SK-N-SH (cell line): ENCODE data around the gene MOK. TPM values are rescaled to one million over a fixed set of nuclear protein-coding genes. Genes with fewer than 3 reads are reported as not detected.

Source experiments
- CTCF ChIA-PET: fragments of 300-600, 350-600 bp; formaldehyde crosslinking; extraction: SDS; loops from one replicate; lab custom pipeline; 2021; lab: Yijun Ruan, JAX
- POLR2A ChIA-PET: fragments of 350-600 bp; sonication (Branson Sonifier 250); formaldehyde crosslinking; extraction: SDS; loops from one replicate; lab custom pipeline; 2020; ENCODE audit warnings: antibody characterized with exemption, inconsistent platforms; lab: Yijun Ruan, JAX
- DNase-seq: peaks from one replicate; pipeline ENCODE4 v3.0.0; 2012
- H2AFZ ChIP-seq: fragments of 200-600 bp; sonication (generic); 2 replicates; pipeline ENCODE4 v1.8.1; 2016; ENCODE audit warnings: antibody characterized with exemption, mild to moderate bottlenecking, low read depth
- H3F3A ChIP-seq: fragments of 200-600 bp; sonication (generic); replicated peaks from 2 replicates; pipeline ENCODE3; 2016; ENCODE audit warnings: antibody characterized with exemption, mild to moderate bottlenecking; ENCODE audit not compliant: insufficient read depth
- H3K27ac ChIP-seq, 2 experiments: fragments of 200-500 bp in 1 of 2; fragments of 200-600 bp in 1 of 2; sonication (Bioruptor generic) in 1 of 2; sonication (generic), shearing (Covaris generic) in 1 of 2; 2 replicates each; pipeline versions ENCODE4 v1.5.1 to v1.6.1; 2014 to 2016; ENCODE audit warnings: low read depth in 2 of 2, inconsistent platforms in 1 of 2, low read length in 1 of 2, mild to moderate bottlenecking in 1 of 2, mixed read lengths in 1 of 2
- H3K27me3 ChIP-seq: fragments of 200-600 bp; sonication (generic), shearing (Covaris generic); 2 replicates; pipeline ENCODE4 v1.6.1; 2016; ENCODE audit warnings: mixed run types; ENCODE audit not compliant: insufficient read depth
- H3K36me3 ChIP-seq, 2 experiments: fragments of 200-500 bp in 1 of 2; fragments of 200-600 bp in 1 of 2; sonication (Bioruptor generic) in 1 of 2; sonication (generic) in 1 of 2; replicated peaks in 1 of 2; 2 replicates each; pipeline versions ENCODE3 to v1.5.1; 2014 to 2016; ENCODE audit warnings: low read length in 1 of 2, mild to moderate bottlenecking in 1 of 2; ENCODE audit not compliant: insufficient read depth in 2 of 2, control insufficient read depth in 1 of 2
- H3K4me1 ChIP-seq, 2 experiments: fragments of 200-500 bp in 1 of 2; fragments of 200-600 bp in 1 of 2; sonication (Bioruptor generic) in 1 of 2; sonication (generic), shearing (Covaris generic) in 1 of 2; 2 replicates each; pipeline versions ENCODE4 v1.5.1 to v1.6.1; 2014 to 2016; ENCODE audit warnings: low read depth in 1 of 2, low read length in 1 of 2, mixed run types in 1 of 2; ENCODE audit not compliant: insufficient read depth in 2 of 2, control insufficient read depth in 1 of 2
- H3K4me2 ChIP-seq: fragments of 200-600 bp; sonication (generic), shearing (Covaris generic); 2 replicates; pipeline ENCODE4 v1.6.1; 2017; ENCODE audit warnings: mixed run types
- H3K4me3 ChIP-seq, 2 experiments: fragments of 200-500 bp in 1 of 2; fragments of 200-600 bp in 1 of 2; sonication (Bioruptor generic) in 1 of 2; sonication (generic), shearing (Covaris generic) in 1 of 2; 2 replicates each; pipeline versions ENCODE4 v1.5.1 to v1.8.1; 2014 to 2016; ENCODE audit warnings: low read depth in 2 of 2, inconsistent platforms in 1 of 2, low read length in 1 of 2, mild to moderate bottlenecking in 1 of 2, mixed read lengths in 1 of 2, moderate library complexity in 1 of 2
- H3K79me2 ChIP-seq: fragments of 200-600 bp; sonication (generic); 2 replicates; pipeline ENCODE4 v1.8.1; 2017; ENCODE audit warnings: mild to moderate bottlenecking; ENCODE audit not compliant: insufficient read depth
- H3K9ac ChIP-seq: fragments of 200-600 bp; sonication (generic); 2 replicates; pipeline ENCODE4 v1.6.1; 2017; ENCODE audit warnings: mixed run types
- H3K9me2 ChIP-seq: fragments of 200-600 bp; sonication (generic); 2 replicates; pipeline ENCODE4 v1.6.1; 2017; ENCODE audit warnings: mixed run types
- H3K9me3 ChIP-seq: fragments of 200-600 bp; sonication (generic); 2 replicates; pipeline ENCODE4 v1.6.1; 2017; ENCODE audit warnings: mixed run types, mild to moderate bottlenecking, moderate library complexity
- H4K20me1 ChIP-seq: fragments of 200-600 bp; sonication (generic); 2 replicates; pipeline ENCODE4 v1.6.1; 2017; ENCODE audit warnings: mild to moderate bottlenecking, mixed run types; ENCODE audit not compliant: insufficient read depth
- CHD2 ChIP-seq: fragments of 150-350 bp; IDR thresholded peaks from 2 replicates; pipeline ENCODE4 v1.6.1; 2018; ENCODE audit warnings: low read length; ENCODE audit not compliant: partially characterized antibody
- CTCF ChIP-seq: fragments of 200-600 bp; sonication (generic); IDR thresholded peaks from 2 replicates; pipeline ENCODE4 v1.6.1; 2017; ENCODE audit warnings: antibody characterized with exemption, mild to moderate bottlenecking, moderate library complexity
- EP300 ChIP-seq, 2 experiments: IDR thresholded peaks; 2 replicates each; pipeline versions ENCODE4 v1.4.0 to v1.6.1; 2012; ENCODE audit warnings: borderline replicate concordance in 1 of 2, low read depth in 1 of 2, low read length in 1 of 2
- FOSL2 ChIP-seq: IDR thresholded peaks from 2 replicates; pipeline ENCODE4 v1.4.0; 2012; ENCODE audit warnings: low read depth, mild to moderate bottlenecking, moderate library complexity, borderline replicate concordance
- FOXJ3 ChIP-seq: sonication (generic); formaldehyde crosslinking; IDR thresholded peaks from 2 replicates; pipeline ENCODE4 v1.5.1; 2020; ENCODE audit warnings: mild to moderate bottlenecking, missing genetic modification reagents
- FOXM1 ChIP-seq: IDR thresholded peaks from 2 replicates; pipeline ENCODE4 v1.4.0; 2012; ENCODE audit warnings: low read depth, mild to moderate bottlenecking
- GABPA ChIP-seq: IDR thresholded peaks from 2 replicates; pipeline ENCODE4 v1.4.0; 2012; ENCODE audit warnings: low read depth, mild to moderate bottlenecking
- GATA2 ChIP-seq: sonication (generic); formaldehyde crosslinking; IDR thresholded peaks from 2 replicates; pipeline ENCODE4 v1.5.0; 2020; ENCODE audit warnings: mild to moderate bottlenecking, missing genetic modification reagents
- IRF3 ChIP-seq: fragments of 150-350 bp; IDR thresholded peaks from 2 replicates; pipeline ENCODE4 v1.6.1; 2016; ENCODE audit warnings: mild to moderate bottlenecking, low read depth, low read length
- MEF2A ChIP-seq: IDR thresholded peaks from 2 replicates; pipeline ENCODE4 v1.4.0; 2012; ENCODE audit warnings: low read depth, borderline replicate concordance
- MXI1 ChIP-seq: IDR thresholded peaks from 2 replicates; pipeline ENCODE4 v1.6.1; 2012; ENCODE audit warnings: mild to moderate bottlenecking, low read depth, low read length, improper control_type of control experiment
- PBX3 ChIP-seq: IDR thresholded peaks from 2 replicates; pipeline ENCODE4; 2012
- POLR2AphosphoS5 ChIP-seq: IDR thresholded peaks from 2 replicates; pipeline ENCODE4 v1.6.1; 2012; ENCODE audit warnings: low read depth, low read length
- REST ChIP-seq: IDR thresholded peaks from 2 replicates; pipeline ENCODE4 v1.6.1; 2012; ENCODE audit warnings: mild to moderate bottlenecking, low read depth, low read length, moderate library complexity
- RXRA ChIP-seq: IDR thresholded peaks from 2 replicates; pipeline ENCODE4 v1.4.0; 2012; ENCODE audit warnings: low read depth, mild to moderate bottlenecking, borderline replicate concordance
- TAF1 ChIP-seq: IDR thresholded peaks from 2 replicates; pipeline ENCODE4 v1.6.1; 2012; ENCODE audit warnings: low read depth, mild to moderate bottlenecking, low read length, moderate library complexity, borderline replicate concordance
- TCF12 ChIP-seq: IDR thresholded peaks from 2 replicates; pipeline ENCODE4 v1.4.0; 2012
- TEAD4 ChIP-seq: IDR thresholded peaks from 2 replicates; pipeline ENCODE4 v1.4.0; 2012; ENCODE audit warnings: mild to moderate bottlenecking, borderline replicate concordance; ENCODE audit not compliant: insufficient read depth
- USF1 ChIP-seq: IDR thresholded peaks from 2 replicates; pipeline ENCODE4 v1.4.0; 2012; ENCODE audit warnings: low read depth, borderline replicate concordance
- YY1 ChIP-seq: IDR thresholded peaks from 2 replicates; pipeline ENCODE4 v1.4.0; 2012; ENCODE audit warnings: low read depth, mild to moderate bottlenecking
- WGBS: methylation state at CpG from one replicate; pipeline ENCODE4 v1.1.6; 2017; ENCODE audit warnings: low lambda C conversion rate; 5-methylcytosine and 5-hydroxymethylcytosine counted together
- polyA plus RNA-seq, 3 experiments: library from polyadenylated mRNA; depleted of rRNA; stranded (reverse); fragments of >200 nt; gene quantifications; 2 replicates each; pipeline ENCODE4 v1.2.3, GENCODE V29; 2012

Gene MOK
- polyA plus RNA-seq, 1 of the 3 experiments (the other 2 are of a cell fraction) = 13.3 TPM

GRCh38 chr14:102223682-102224081, 81.3 kb downstream of the MOK start:
- H3K9me2 ChIP-seq = no peaks in the 10 kb centered on the region
- H3K4me3 ChIP-seq = no peak overlapping the region
- no peak for TF ChIP-seq GATA2 (CRISPR knock-in tag)
- H3K79me2 ChIP-seq = 0 out of 2 replicates have a peak, but pooled peaks cover 5% of the 10 kb centered on the region
- no peaks in the 10 kb centered on the region for H4K20me1 ChIP-seq
- H3K9me3 ChIP-seq = no peaks in the 10 kb centered on the region
- no peak overlapping the region for H3K9ac ChIP-seq
- CTCF ChIA-PET = interaction anchor here (0.9 to 1.5 kb wide), 3 partner anchors 8 to 127 kb away, joined by 3 to 5 read pairs (median 4); no protein-coding TSS in a partner anchor
- peaks cover 4% of the 10 kb centered on the region for H3F3A ChIP-seq
- no peak for DNase-seq
- H3K27ac ChIP-seq = no peak overlapping the region
- H3K4me1 ChIP-seq = peaks cover 5 to 9% of the 10 kb centered on the region in 2 experiments; a peak in 2 of 4 replicates
- 94% methylated on average over 6 of the region's 6 CpGs for WGBS
- H3K4me2 ChIP-seq = no peak overlapping the region
- no peaks in the 10 kb centered on the region for H3K27me3 ChIP-seq
- no peak overlapping the region for H2AFZ ChIP-seq
- POLR2A ChIA-PET = interaction anchor here (1.1 kb wide), 1 partner anchor 27 kb away, joined by 3 read pairs; no protein-coding TSS in a partner anchor
- H3K36me3 ChIP-seq = peaks cover 0 to 10% of the 10 kb centered on the region in 2 experiments

- no peak overlapping the region for H2AFZ ChIP-seq
- H3K36me3 ChIP-seq = peaks cover 0 to 10% of the 10 kb centered on the region in 2 experiments
- no peaks in the 10 kb centered on the region for H3K27me3 ChIP-seq
- 98% methylated on average over 28 of the region's 28 CpGs for WGBS
- DNase-seq = no peak
- no peak overlapping the region for H3K4me3 ChIP-seq
- H3K9ac ChIP-seq = no peak overlapping the region
- no peak overlapping the region for H3K4me2 ChIP-seq
- 0 out of 2 replicates have a peak, but pooled peaks cover 5% of the 10 kb centered on the region for H3K79me2 ChIP-seq
- POLR2A ChIA-PET = no interaction called here
- peaks cover 5 to 17% of the 10 kb centered on the region in 2 experiments; a peak in 2 of 4 replicates for H3K4me1 ChIP-seq
- no peaks in the 10 kb centered on the region for H4K20me1 ChIP-seq
- H3K27ac ChIP-seq = no peak overlapping the region; a peak in 1 of 4 replicates
- H3K9me2 ChIP-seq = no peaks in the 10 kb centered on the region
- CTCF ChIA-PET = interaction anchor here (1.5 to 2.5 kb wide), 2 partner anchors 92 to 126 kb away, joined by 4 to 12 read pairs; no protein-coding TSS in a partner anchor
- H3F3A ChIP-seq = peaks cover 4% of the 10 kb centered on the region
- no peaks in the 10 kb centered on the region for H3K9me3 ChIP-seq
- TF ChIP-seq TAF1 (no peak), TCF12 (no peak), CTCF (no peak), CHD2 (no peak), YY1 (no peak), IRF3 (no peak), REST (no peak), USF1 (no peak), TEAD4 (no peak), FOSL2 (no peak), MXI1 (no peak), RXRA (no peak), FOXM1 (no peak), FOXJ3 (CRISPR knock-in tag) (no peak), GABPA (no peak), POLR2AphosphoS5 (no peak), PBX3 (no peak), MEF2A (no peak), EP300 (IDR thresholded peaks at IDR 0.05; ENCODE audit: borderline replicate concordance in 1 of 2, low read depth in 1 of 2, low read length in 1 of 2) (no peak)
These were observed 82.2 kb downstream of the MOK start for GRCh38 chr14:102222751-102223150.
